Stimulated activated CD8-positive, alpha-beta memory T cell treated with anti-CD3 and anti-CD28 coated beads, Interleukin-4, amount 100 ng/mL, for 24 hours (primary cell): Measurements from ENCODE around the gene HMX1.

Source experiments
- DNase-seq: peaks from one replicate; pipeline ENCODE4 v3.0.0-alpha.2; 2020; ENCODE audit warnings: low read depth

The HMX1 gene

DNA sequence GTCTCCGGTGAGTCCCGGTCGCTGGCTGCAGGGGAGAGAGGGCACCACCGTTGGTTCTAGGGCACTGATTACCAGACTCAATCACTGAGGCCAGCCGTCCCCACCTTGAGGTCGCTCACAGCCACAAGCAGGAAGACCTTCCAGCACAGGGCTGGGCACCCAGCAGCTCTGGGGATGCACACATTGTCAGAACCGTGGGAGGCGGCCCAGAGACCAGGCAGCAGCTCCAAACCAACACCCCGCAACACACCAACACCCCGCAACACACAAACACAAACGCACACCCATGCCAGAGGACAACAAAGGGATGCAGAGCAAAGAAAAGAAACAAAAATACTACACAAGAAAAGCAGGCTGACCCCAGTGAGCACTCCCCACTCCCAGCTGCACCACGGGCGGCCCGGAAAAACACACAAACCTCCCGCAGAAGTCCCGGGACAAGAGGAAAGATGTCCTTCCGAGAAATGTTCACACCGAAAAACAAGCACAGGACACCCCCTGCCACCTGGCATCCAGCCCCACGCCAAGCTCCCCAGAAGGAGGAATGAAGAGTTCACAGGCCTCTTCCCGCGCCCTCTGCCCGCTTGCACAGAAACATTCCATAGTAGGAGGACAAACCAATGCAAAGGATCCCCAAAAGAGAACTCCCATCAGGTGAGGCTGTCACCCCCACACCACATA is 3.2 kb downstream of the HMX1 start:
- no peak for DNase-seq

DNA sequence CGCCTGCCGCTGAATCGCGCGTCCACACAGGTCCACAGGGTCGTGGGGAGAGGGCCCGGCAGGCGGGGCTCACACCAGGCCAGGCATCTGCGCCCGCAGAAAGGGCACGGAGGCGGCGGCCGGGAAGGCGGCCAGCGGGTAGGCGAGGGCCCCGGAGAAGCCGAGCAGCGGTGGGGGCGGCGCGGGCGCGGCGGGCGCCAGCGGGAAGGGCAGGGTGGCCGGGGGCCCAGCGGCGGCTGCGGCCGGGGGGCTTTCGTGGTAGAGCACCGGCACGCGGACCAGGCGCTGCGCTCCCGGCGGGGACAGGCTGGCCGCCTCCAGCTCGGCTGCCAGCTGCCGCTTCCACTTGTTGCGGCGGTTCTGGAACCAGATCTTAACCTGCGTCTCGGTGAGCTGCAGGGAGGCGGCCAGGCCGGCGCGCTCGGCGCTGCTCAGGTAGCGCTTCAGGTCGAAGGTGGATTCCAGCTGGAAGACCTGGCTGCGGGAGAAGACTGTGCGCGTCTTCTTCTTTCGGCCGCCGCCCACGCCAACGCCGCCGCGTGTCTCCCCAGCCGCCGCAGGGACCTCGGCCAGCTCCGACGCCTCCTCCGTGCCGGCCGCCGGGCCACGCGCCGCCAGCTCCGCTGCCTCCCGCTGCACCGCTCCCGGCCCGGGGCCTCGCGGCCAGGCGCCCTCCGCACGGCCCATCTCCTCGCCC is 3.9 kb downstream of the HMX1 start:
- no peak for DNase-seq

DNA sequence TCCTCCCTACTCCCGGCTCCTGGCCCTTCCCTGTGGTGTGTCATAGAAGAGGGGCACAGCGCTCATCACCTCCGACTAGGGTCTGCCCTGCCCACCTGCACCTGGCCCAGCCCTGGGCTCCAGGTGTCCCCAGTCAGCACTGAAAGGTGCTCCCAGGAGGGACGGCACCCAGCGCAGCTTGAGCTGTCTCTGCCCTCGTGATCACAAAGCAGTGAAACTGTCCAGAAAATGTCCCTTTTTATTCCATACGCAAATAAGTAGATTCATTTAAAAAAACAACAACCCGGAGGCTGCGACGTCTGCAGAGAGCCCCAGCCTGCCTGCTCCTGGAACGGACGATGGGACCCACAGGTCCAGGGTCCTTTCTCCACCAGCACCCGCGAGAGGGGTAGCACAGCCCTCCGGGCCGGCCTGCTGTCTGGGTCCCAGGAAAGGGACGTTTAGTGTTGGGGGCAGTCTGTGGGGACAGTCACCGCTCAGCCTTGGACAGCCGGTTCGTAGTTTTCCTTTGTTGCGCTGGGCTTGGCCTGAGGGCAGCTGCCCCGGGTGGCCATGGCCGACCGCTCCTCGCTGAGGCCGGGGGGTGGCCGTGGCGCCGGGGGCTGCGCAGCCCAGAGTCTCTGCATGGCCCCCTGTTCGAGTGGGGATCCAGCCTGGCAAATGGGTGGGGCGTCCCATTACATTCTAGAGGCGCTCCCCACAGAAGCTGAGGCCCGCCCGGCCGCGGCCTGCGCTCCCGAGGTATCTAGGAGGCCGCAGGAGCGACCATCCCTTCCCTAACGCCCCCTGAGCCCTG is 4.6 kb downstream of the HMX1 start:
- DNase-seq: no peak

DNA sequence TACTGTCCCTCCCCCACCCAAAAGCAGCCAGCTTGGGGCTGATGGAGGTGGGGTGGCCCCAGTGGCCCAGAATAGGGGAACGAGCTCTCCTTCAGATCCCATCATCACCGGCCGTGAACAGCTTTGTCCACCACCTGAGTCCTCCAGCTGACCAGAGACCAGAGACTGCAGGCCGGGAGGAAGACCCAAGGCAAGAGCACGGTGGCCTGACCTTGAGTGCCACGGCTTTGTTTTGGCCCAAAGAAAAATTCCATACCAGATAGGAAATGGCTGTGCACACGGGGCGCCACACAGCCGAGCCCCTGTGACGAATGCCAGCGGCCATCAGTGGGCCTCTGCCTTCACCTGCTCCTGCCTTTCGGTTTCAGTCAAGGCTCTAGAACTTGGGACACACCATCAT is 5.2 kb downstream of the HMX1 start:
- DNase-seq: no peak

DNA sequence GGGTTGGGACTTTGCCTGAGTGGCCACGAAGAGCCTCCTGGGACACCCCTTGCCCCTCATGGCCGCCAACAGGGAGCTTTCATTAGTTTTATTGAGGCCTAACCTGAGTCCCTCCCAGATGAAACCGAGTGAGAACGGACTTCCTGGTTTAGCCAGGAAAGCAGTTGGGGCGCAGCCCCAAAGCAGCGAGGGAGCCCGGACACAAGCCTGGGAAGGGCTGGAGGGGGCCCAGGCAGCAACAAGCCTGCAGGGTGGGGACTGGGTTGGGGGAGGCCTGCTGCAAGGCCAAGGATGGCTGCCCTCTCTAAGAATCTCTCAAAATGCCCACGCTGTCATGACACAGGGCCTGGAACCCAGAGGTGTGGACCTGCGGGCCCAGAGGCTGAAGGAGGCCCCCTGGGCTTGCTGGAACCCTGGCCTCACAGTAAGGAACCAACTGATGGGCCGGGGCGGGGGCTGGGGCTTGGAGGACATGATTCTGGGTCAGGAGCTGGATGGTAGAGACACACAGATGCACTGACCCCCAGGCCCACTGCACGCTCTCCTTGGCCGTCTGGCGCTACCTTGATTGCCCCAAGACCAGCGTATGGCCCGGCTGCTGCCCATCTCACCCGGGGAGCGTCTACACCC is 5.8 kb downstream of the HMX1 start:
- DNase-seq: no peak

DNA sequence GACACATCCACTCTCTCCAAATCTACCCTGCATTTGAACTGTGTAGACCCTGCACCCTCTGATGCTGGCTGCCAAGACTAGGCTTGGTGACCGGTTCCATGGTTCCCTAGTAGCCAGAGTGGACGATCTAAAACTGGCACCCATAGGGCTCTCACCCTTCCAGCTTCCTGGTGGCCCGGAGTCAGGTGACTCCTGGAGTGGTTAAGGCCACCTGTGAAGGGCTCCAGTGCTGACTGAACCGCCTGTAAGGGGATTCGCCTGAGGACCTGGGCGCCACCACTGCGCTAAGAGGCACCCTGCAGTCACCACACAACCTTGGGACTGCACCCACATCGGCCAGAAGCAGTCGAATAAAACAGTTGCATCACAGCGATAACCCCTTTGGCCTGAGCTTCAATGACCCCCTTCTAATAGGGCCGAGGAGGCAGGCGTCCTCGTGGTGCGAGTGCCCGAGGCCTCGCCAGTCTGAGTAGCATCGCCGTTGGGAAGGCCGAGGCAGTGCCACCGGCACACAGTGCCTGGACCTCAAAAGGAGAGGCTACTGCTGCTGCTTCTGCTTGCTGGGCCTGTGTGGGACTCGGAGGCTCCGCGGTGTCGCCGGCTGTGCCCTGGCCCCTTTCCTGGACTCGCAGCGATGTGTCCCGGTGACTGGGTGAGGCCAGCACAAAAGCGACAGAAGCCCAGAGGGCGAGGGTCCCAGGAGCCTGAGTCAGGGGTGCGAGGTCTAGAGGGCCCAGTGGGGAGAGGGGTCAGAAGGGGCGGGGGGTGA is 6.5 kb downstream of the HMX1 start:
- DNase-seq: no peak

DNA sequence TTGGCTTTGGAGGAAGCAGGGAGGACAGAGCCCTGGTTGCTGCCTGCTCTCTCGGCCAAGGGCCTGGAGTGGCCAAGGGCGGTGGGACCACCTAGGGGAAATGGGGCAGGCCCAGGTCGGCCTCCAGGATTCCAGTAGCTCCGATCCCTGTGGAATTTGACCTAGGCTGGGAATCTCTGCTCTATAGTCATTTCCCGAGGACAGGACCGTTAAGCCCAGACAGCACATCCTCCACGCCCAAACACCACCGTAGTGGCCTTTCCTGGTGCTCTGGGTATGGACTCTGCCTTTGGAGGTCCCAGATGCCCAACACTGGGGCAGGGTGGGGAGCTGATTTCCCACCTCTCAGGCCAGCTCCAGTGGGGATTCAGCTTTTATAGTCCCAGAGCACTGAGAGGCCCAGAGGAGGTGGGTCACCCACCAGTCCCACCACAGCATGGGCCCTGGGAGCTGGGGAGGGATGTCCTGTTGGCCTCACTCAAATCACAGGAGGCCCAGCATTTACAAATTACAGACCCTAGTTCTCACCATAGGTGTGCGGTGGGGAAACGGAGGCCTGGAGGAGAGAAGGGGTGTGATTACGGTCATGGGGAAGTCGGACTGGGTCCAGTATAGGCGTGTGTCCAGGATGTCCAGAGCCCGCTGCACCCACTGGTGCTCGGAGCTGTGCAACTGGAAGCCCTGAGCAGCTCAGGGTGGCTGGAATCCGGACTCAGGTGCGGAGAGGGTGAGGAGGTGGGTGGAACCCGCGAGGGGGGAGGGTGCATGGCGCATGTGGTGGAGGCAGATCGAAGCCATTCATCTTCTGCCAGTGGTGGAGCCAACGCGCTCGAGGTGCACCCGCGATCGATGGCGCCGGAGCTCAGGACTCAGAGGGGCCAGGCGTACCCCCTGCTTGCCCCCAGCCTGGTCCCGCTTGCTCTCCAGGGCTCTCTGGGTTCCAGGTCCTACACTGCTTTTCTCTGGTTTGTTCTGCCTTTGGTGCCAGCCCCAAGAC is 7.7 kb downstream of the HMX1 start:
- DNase-seq: no peak

DNA sequence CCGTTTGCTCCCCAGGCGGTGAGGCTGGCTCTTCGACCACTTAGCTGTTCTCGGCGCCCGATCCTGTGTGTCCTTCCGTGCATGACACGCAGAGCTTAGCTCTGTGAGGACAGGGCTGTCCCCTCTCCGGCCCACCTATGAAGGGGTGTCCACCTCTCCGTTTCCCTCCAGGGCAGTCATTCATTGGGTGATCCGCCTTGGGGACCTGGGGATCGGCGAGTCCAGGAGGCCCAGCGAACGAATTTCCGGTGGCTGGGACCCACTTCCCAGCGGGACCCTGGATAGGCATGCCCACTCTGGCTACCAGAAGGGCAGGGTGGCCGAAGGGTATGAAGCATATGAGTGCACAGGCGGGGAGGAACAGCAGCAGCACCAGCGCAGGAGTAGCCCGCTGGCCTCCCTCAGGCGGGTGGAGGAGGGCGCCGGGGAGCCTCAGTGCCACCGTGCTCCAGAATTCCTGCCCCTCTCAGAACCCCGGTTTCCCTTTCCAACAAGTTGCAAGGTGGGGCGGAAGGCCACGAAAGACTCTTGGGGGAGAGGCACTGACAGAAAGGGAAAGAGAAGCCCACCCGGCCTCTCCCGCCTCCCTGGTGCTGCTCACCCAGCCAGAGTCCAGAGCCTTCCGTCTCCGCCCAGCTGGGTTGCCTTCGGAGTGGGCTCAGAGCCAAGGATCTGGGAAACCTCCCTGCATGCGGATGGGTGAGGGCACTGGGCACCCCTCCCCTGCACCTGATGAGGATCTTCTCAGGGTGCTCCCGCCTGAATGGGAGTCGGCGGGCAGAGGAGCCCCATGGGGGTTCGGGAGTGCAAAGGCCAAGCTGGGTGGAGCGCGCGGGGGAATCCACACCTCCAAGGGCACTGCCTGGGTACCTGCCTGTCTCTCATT is 8.6 kb downstream of the HMX1 start:
- no peak for DNase-seq

DNA sequence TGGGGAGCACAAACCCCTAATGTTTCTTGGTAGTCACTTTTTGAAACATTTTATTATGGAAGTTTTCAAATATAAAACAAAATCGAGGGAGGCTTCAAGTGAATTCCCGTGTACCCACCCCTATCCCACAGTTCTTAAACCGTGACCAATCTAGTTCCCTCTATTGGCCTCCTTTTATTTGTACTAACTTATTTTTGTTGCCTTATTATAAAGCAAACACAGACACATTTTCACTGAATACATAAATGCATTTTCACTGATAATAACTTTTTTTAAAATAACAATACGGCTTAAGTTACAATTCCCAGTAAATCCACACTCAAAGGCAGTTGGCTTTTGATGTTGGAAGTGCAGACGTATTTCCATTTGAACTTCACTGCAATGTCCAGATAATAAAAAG is 9.3 kb downstream of the HMX1 start:
- DNase-seq: no peak

DNA sequence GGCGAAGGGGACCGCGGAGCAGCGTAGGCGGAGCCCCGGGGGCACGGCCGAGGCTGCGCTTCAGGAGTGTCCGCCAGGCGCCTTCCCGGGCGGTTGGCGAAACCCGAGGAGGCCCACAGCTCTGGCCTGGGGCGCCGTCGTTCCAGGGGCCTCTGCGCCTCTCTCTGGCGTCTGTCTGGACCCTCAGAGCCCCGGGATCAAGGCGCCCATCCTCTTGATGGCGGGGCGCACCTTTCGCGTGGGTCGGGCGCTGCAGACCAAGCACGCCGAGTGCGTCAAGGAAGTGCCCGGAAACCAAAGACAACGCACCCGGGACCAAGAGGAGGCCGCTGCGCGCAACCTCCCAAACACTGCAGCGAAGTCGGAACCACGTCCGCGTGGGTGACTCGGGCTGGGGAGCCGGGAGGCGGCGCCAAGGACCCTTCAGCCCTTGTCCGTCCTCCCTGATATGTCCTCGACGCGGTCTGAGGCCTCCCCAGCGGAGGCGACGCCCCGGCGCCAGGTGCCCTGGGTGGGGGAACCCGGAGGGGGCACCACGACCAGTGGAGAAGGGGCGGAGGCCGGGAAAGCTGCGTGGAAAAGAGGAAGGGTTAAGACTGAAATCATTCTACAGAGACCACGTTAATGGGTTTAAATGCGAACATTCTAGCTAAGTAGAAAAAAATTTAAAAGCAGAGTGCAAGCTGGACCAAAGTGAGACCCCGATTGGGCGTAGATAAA is 9.9 kb downstream of the HMX1 start:
- no peak for DNase-seq

DNA sequence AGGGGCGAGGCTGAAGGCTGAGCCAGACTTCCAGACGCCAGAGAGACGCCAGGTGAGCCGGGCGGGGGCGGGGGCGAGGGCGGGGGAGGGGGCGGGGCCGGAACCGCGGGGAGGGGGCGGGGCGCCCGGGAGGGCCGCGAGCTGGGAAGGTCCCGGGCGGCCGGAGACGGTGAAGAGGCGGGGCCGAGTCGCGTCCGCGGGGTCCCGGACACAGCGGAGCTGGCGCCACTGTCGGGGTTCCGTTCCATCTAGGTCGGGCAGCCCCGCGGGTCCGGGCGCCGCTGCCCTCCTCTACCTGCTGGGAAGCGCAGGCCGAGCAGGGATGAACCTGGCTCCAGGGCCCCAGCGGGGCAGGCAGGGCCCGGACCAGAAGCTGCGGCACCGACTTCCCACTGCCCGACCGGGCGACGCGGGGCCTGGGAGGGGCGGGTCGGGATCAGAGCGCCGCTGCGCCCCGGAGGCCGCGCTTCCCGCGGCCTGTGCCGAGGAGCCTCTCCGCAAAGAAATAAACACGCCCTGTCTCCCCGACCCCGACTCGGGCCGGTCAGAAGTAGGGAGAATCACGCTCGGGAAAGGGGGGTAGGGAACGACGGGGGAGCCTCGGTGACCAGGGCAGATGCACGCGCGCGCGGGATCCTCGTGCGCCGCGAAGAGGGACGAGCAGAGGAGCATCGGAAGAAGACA is 10.6 kb downstream of the HMX1 start:
- DNase-seq: no peak

DNA sequence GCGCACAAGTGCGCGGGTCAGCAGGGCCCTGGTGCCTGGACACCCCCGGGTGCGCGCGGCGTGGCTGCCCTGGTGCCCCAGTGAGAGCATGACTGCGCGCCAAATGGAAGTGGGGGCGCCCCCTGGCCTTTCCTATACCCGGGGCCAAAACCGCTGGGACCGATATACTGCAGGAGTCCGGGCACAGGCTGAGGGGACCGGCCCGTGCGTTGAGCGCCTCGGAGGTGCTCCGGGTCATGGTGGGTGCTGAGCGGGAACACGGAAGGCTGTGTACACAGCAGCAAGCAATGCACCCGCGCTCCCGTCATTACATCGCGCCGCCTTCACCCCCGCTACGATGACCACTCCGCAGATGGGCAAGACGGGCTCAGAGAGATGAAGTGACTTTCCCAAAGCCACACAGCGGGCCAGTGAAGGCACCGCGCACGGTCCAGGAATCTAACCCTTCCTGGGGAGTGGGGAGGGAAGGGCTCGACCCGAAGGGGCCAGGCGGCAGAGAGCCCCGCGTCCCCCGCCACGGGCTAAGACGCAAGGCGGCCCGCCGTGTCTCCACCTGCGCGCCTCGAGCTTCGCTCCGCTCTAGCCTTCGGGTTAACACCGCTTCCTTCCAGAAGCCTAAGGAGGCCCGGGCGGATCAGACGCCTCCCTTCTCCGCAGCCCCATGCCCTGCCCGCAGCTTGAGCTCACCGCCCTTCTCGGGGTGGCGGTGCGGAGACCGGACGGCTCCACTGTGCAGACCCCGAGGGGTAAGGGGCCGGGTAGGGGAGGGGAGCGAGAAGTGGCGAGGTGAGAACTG is 11.3 kb downstream of the HMX1 start:
- DNase-seq: no peak

DNA sequence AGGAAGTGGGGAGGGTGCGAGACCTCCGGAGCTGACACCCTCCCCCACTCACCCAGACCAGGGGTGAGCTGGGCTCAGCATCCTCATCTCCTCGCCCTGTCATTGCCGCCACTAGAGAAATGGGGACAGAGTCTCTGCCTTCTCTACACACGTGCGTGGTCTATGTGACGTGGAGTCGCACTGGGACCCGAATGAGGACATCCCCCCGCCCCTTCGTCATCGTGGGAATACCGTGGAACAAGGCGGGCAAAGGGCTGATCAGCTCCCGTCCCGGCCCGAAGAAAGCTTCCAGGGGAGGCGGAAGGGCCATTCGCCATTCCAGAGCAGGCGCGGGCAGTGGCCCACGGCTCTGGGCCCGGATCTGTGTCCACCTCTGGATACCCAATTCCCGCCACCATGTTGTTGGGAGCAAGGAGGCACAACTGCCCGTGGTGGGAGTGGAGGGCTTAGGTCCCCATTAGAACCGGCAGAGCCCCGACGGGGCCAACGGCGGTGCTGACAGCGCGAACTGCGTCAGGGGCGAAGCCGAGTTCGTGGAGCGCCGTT is 12.0 kb downstream of the HMX1 start:
- no peak for DNase-seq

DNA sequence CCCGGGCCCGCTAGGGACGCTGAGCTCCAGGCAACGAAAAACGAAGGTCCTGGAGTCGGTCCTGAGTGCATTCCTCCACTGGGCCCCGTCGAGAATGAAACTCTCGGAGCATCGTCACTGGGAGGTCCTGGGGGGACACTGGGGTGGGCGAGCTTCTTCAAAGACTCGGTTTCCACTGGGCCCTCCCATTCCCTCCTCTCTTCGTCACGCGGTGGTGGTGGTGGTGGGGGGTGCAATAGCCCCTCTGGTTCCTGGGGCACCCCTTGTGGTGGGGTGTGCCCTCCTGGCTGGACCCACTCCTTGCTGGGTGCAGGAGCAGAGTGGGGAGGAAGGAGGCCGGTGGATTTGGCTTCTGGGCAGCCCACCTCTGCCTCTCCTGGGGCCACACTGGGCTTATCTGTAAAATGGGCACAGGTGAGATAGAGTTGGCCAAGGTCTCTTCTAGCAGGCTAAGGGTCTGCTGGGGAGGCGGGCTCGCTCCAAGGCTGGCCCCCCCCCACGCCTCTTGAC is 12.9 kb downstream of the HMX1 start:
- no peak for DNase-seq

DNA sequence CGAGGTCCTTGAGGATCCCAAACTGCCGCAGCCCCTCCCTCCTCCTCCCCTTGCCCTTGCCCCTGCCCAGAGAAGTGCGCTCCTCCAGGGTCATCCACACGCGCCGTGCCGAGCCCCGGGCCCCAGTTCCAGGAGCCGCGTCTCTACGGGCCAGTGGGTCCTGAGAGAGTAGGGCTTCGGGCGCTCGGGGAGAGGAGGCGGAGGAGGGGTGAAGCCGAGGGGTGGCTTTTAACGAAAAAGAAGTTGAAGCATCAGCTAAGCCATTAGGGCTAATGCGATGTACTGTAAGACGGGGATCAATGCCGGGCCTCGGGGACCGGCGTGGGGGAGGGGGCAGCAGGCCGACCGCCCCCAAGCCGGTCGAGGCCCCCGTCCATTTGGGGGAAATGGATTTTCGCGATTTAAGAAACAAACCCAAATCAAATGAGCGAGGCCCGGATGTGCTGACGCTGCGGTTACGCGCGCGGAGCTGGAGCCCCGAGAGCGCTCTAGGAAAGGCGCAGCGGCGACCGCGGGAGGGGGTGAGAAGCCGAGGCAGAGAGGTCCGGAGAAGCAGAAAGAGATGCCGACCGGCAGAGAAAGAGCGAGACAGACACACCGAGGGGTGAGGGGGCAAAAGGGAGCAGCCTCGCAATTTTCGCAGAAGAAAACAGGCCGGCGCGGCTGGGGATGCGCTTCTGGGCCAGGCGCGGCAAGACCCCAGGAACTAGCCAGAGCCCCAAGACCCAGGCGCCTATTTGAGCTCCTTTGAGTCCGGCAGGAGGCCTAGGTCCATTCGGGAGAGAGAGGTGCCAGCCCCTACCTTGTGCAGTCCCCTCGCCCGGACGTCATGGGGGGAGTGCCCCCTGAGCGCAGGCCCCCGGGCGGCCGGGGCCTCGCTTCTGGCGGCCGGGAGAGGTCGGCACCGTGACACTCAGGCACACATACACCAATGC is 13.6 kb downstream of the HMX1 start:
- no peak for DNase-seq
